ENCODE data around the gene CFAP97.
A peak's percentile ranks its signal among the peaks of the same experiment; 100 is the strongest.

Gene CFAP97

DNA sequence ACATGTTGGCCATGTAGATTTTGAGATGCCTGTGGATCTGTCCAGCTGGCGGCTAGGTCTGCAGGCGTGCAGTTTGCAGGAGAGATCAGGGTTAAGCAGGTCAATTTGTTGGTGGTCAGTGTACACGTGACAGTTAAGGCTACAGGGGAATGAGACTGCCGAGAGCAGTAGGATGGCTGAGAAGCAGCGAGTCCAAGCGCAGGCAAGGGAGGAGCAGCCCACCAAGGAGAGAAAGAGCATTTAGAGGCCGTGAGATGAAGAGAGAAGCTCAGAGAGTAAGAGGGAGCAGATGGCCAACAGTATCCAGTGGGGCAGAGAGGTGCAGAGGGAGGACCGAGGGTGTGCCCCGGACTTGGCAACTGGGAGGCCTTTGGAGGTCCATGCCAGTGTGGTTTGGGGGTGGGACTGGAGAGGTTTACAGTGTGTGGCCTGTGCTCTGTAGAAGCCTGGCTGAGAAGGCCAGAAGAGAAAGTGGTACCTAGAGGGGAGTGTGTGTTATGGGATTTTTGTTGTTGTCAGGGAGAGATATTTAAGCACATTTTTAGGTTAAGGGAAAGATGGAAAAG is 24.0 kb upstream of the CFAP97 start:
- H3K79me1 ChIP-seq (ENCODE audit: low read length): peaks cover 26% of the 10 kb centered on the region

DNA sequence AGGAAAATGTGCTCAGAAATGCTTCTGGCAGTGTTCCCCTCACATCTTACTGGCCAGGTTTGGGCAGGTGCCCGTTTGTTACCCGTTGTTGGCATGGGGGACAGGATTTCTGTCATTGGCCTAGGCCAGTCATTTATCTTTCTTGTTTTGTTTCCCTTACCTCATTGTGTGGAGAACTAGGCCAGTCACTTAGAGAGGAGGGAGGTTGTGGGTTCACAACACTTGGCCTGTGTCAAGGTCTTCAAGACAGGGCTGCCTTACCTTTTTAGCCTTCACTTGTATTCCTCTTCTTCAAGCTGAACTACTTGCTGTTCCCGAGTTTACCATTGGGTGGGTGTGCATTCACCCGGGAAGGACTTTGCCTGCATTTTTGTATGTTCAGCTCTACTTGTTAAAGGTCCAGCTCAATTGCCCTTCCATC is 23.3 kb upstream of the CFAP97 start:
- H3K27me3 ChIP-seq (ENCODE audit: insufficient read depth, low read length, poor library complexity): no peaks in the 10 kb centered on the region
- H3K56ac ChIP-seq (ENCODE audit: low read length): no peak overlapping the region
- H3K79me2 ChIP-seq (ENCODE audit: control insufficient read depth, insufficient read depth, low read length): peaks cover 30% of the 10 kb centered on the region
- H2BK5ac ChIP-seq (ENCODE audit: low read length): no peak overlapping the region
- WGBS (ENCODE audit: extremely low coverage, insufficient coverage, low lambda C conversion rate): no CpG with 5 or more reads among the region's 4 CpGs
- no peak overlapping the region for H4K8ac ChIP-seq (ENCODE audit: low read depth, low read length)
- no peak overlapping the region for H3K4me3 ChIP-seq (ENCODE audit: low read length)
- peaks cover 4% of the 10 kb centered on the region for H3K4me1 ChIP-seq (ENCODE audit: control insufficient read depth, low read depth, low read length)
- no peak overlapping the region for H3K23ac ChIP-seq (ENCODE audit: low read length)
- no peak overlapping the region for H4K5ac ChIP-seq (ENCODE audit: low read length)
- H2BK15ac ChIP-seq (replicated peaks; ENCODE audit: low read depth): no peak overlapping the region
- H3K4me2 ChIP-seq (ENCODE audit: low read length): no peak overlapping the region
- H3K27ac ChIP-seq (ENCODE audit: low read depth, low read length): no peak overlapping the region
- no peak overlapping the region for H3K18ac ChIP-seq (ENCODE audit: low read length)
- no peak overlapping the region for H2BK120ac ChIP-seq (ENCODE audit: low read depth, low read length)
- peak; percentile 49 for DNase-seq
- H3K36me3 ChIP-seq (ENCODE audit: control insufficient read depth, insufficient read depth, low read length): no peaks in the 10 kb centered on the region
- H2AK5ac ChIP-seq (ENCODE audit: low read length): no peak overlapping the region
- no peak overlapping the region for H3K4ac ChIP-seq (ENCODE audit: low read depth, low read length)
- peaks cover 30% of the 10 kb centered on the region for H3K79me1 ChIP-seq (ENCODE audit: low read length)
- no peak overlapping the region for H3K9ac ChIP-seq (ENCODE audit: low read length)

More for the DNA sequence above, 24.0 kb upstream of the CFAP97 start:
- Histone ChIP-seq H3K4me1 (ENCODE audit: control insufficient read depth, low read depth, low read length) (peaks cover 4% of the 10 kb centered on the region), H2BK120ac (ENCODE audit: low read depth, low read length) (no peak overlapping the region), H4K8ac (ENCODE audit: low read depth, low read length) (no peak overlapping the region), H3K23ac (ENCODE audit: low read length) (peak overlapping the region; percentile 97), H3K4ac (ENCODE audit: low read depth, low read length) (no peak overlapping the region), H3K4me3 (ENCODE audit: low read length) (no peak overlapping the region), H3K27ac (ENCODE audit: low read depth, low read length) (no peak overlapping the region), H3K9ac (ENCODE audit: low read length) (no peak overlapping the region), H3K4me2 (ENCODE audit: low read length) (no peak overlapping the region), H4K5ac (ENCODE audit: low read length) (no peak overlapping the region), H3K18ac (ENCODE audit: low read length) (no peak overlapping the region), H2AK5ac (ENCODE audit: low read length) (no peak overlapping the region), H3K36me3 (ENCODE audit: control insufficient read depth, insufficient read depth, low read length) (no peaks in the 10 kb centered on the region), H2BK5ac (ENCODE audit: low read length) (no peak overlapping the region), H3K56ac (ENCODE audit: low read length) (peak overlapping the region; percentile 60), H2BK15ac (replicated peaks; ENCODE audit: low read depth) (no peak overlapping the region), H3K27me3 (ENCODE audit: insufficient read depth, low read length, poor library complexity) (no peaks in the 10 kb centered on the region), H3K79me2 (ENCODE audit: control insufficient read depth, insufficient read depth, low read length) (peaks cover 28% of the 10 kb centered on the region)
- no peak for DNase-seq
- WGBS (ENCODE audit: extremely low coverage, insufficient coverage, low lambda C conversion rate): no CpG with 5 or more reads among the region's 9 CpGs

DNA sequence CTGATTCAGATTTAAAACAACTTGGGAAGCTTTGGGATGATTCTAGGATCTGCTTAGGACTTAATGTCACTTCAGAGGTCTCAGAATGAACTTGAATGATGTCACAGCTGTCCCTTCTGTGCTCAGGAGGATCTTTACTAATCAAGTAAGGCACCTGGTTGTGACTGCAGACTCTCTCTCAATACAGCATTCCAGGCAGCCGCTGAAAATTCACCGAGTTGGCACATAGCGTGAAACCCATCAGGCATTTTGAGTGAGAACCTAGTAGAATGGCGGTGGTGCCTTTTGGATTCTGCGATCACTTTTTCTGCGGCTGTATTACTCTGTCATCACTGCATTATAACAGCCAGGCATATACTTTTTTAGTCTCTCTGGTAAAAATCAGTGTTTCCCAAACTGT is 22.1 kb upstream of the CFAP97 start:
- Histone ChIP-seq H2AK5ac (ENCODE audit: low read length) (no peak overlapping the region), H3K9ac (ENCODE audit: low read length) (no peak overlapping the region), H3K18ac (ENCODE audit: low read length) (no peak overlapping the region), H2BK15ac (replicated peaks; ENCODE audit: low read depth) (no peak overlapping the region), H3K27ac (ENCODE audit: low read depth, low read length) (no peak overlapping the region), H2BK5ac (ENCODE audit: low read length) (no peak overlapping the region), H2BK120ac (ENCODE audit: low read depth, low read length) (no peak overlapping the region), H3K79me1 (ENCODE audit: low read length) (peaks cover 33% of the 10 kb centered on the region), H3K27me3 (ENCODE audit: insufficient read depth, low read length, poor library complexity) (no peaks in the 10 kb centered on the region), H3K56ac (ENCODE audit: low read length) (no peak overlapping the region), H3K4ac (ENCODE audit: low read depth, low read length) (no peak overlapping the region), H3K23ac (ENCODE audit: low read length) (no peak overlapping the region), H3K36me3 (ENCODE audit: control insufficient read depth, insufficient read depth, low read length) (no peaks in the 10 kb centered on the region), H4K8ac (ENCODE audit: low read depth, low read length) (no peak overlapping the region), H3K79me2 (ENCODE audit: control insufficient read depth, insufficient read depth, low read length) (peaks cover 31% of the 10 kb centered on the region), H3K4me1 (ENCODE audit: control insufficient read depth, low read depth, low read length) (peaks cover 4% of the 10 kb centered on the region), H4K5ac (ENCODE audit: low read length) (no peak overlapping the region), H3K4me2 (ENCODE audit: low read length) (no peak overlapping the region), H3K4me3 (ENCODE audit: low read length) (no peak overlapping the region)
- no CpG with 5 or more reads among the region's 6 CpGs for WGBS (ENCODE audit: extremely low coverage, insufficient coverage, low lambda C conversion rate)
- DNase-seq: no peak

DNA sequence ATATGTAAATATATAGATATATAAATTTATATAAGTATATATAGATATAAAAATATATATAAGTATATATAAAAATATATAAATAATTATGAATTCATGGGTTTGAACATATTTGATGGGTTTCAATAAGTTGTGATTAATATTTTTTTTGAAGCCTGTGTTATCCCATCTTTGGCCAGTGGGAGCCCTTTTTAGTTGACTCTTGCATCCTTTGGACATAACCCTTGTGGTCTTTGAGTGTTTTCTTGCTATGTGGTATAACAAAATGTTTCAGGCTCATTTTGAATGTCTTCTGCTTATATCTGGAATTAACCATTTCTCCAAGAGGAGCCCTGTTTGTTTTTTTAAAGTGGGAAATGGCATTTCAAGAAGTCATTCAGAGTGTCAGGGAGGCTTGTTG is 20.8 kb upstream of the CFAP97 start:
- H3K4me2 ChIP-seq (ENCODE audit: low read length): no peak overlapping the region
- H2BK120ac ChIP-seq (ENCODE audit: low read depth, low read length): no peak overlapping the region
- no peak overlapping the region for H3K27ac ChIP-seq (ENCODE audit: low read depth, low read length)
- H3K4ac ChIP-seq (ENCODE audit: low read depth, low read length): no peak overlapping the region
- peaks cover 4% of the 10 kb centered on the region for H3K4me1 ChIP-seq (ENCODE audit: control insufficient read depth, low read depth, low read length)
- H3K4me3 ChIP-seq (ENCODE audit: low read length): no peak overlapping the region
- no peak overlapping the region for H4K5ac ChIP-seq (ENCODE audit: low read length)
- H4K8ac ChIP-seq (ENCODE audit: low read depth, low read length): no peak overlapping the region
- H3K36me3 ChIP-seq (ENCODE audit: control insufficient read depth, insufficient read depth, low read length): no peaks in the 10 kb centered on the region
- no peaks in the 10 kb centered on the region for H3K27me3 ChIP-seq (ENCODE audit: insufficient read depth, low read length, poor library complexity)
- H2BK5ac ChIP-seq (ENCODE audit: low read length): no peak overlapping the region
- no peak for DNase-seq
- H3K79me1 ChIP-seq (ENCODE audit: low read length): peaks cover 33% of the 10 kb centered on the region
- no peak overlapping the region for H3K18ac ChIP-seq (ENCODE audit: low read length)
- H3K56ac ChIP-seq (ENCODE audit: low read length): no peak overlapping the region
- H2BK15ac ChIP-seq (replicated peaks; ENCODE audit: low read depth): no peak overlapping the region
- H3K23ac ChIP-seq (ENCODE audit: low read length): no peak overlapping the region
- H3K79me2 ChIP-seq (ENCODE audit: control insufficient read depth, insufficient read depth, low read length): peaks cover 31% of the 10 kb centered on the region
- no peak overlapping the region for H3K9ac ChIP-seq (ENCODE audit: low read length)
- H2AK5ac ChIP-seq (ENCODE audit: low read length): no peak overlapping the region

DNA sequence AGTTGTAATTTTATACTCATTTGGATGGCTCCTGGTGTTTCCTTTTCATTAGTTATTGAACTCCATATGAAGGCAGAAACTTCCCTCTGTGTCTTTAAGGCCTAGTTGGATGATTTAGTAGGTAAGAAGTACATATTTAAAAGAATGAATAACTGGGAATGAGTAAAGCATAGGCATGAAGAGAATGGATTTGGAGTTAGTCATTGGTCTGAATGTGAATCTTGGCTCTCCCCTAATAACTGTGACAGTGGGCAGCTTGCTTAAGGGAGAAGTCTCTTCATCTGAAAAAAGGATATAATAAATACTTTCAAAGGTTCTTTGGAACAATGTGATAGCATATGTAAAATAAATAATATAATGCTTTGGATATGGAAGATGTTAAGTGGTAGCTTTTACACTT is 18.8 kb upstream of the CFAP97 start:
- peaks cover 19% of the 10 kb centered on the region for H3K79me2 ChIP-seq (ENCODE audit: control insufficient read depth, insufficient read depth, low read length)
- no peak overlapping the region for H3K4me2 ChIP-seq (ENCODE audit: low read length)
- no peaks in the 10 kb centered on the region for H3K4me1 ChIP-seq (ENCODE audit: control insufficient read depth, low read depth, low read length)
- no peak overlapping the region for H3K4me3 ChIP-seq (ENCODE audit: low read length)
- H3K27ac ChIP-seq (ENCODE audit: low read depth, low read length): no peak overlapping the region
- no peak overlapping the region for H3K9ac ChIP-seq (ENCODE audit: low read length)
- no peak overlapping the region for H3K18ac ChIP-seq (ENCODE audit: low read length)
- no peak overlapping the region for H3K4ac ChIP-seq (ENCODE audit: low read depth, low read length)
- no peak overlapping the region for H2AK5ac ChIP-seq (ENCODE audit: low read length)
- no peak overlapping the region for H2BK15ac ChIP-seq (replicated peaks; ENCODE audit: low read depth)
- H3K36me3 ChIP-seq (ENCODE audit: control insufficient read depth, insufficient read depth, low read length): no peaks in the 10 kb centered on the region
- no peak overlapping the region for H2BK5ac ChIP-seq (ENCODE audit: low read length)
- H3K79me1 ChIP-seq (ENCODE audit: low read length): peaks cover 23% of the 10 kb centered on the region
- H4K8ac ChIP-seq (ENCODE audit: low read depth, low read length): no peak overlapping the region
- DNase-seq: no peak
- H3K23ac ChIP-seq (ENCODE audit: low read length): no peak overlapping the region
- no peak overlapping the region for H3K56ac ChIP-seq (ENCODE audit: low read length)
- H2BK120ac ChIP-seq (ENCODE audit: low read depth, low read length): no peak overlapping the region
- H3K27me3 ChIP-seq (ENCODE audit: insufficient read depth, low read length, poor library complexity): no peaks in the 10 kb centered on the region
- H4K5ac ChIP-seq (ENCODE audit: low read length): no peak overlapping the region

DNA sequence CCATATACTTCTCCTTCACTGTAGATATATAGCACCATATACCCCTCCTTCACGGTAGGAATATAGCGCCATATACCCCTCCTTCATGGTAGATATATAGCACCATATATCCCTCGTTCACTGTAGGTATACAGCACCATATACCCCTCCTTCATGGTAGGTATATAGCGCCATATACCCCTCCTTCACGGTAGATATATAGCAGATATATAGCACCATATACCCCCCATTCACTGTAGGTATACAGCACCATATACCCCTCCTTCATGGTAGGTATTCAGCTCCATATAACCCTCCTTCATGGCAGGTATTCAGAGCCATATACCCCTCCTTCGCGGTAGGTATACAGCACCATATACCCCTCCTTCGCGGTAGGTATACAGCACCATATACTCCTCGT is 18.1 kb upstream of the CFAP97 start:
- no peak for DNase-seq
- Histone ChIP-seq H3K27ac (ENCODE audit: low read depth, low read length) (no peak overlapping the region), H3K79me2 (ENCODE audit: control insufficient read depth, insufficient read depth, low read length) (peaks cover 12% of the 10 kb centered on the region), H3K23ac (ENCODE audit: low read length) (no peak overlapping the region), H3K4me1 (ENCODE audit: control insufficient read depth, low read depth, low read length) (no peaks in the 10 kb centered on the region), H4K8ac (ENCODE audit: low read depth, low read length) (no peak overlapping the region), H3K36me3 (ENCODE audit: control insufficient read depth, insufficient read depth, low read length) (no peaks in the 10 kb centered on the region), H3K4ac (ENCODE audit: low read depth, low read length) (no peak overlapping the region), H3K79me1 (ENCODE audit: low read length) (peaks cover 16% of the 10 kb centered on the region), H2BK15ac (replicated peaks; ENCODE audit: low read depth) (no peak overlapping the region), H3K4me2 (ENCODE audit: low read length) (no peak overlapping the region), H4K5ac (ENCODE audit: low read length) (no peak overlapping the region), H2BK5ac (ENCODE audit: low read length) (no peak overlapping the region), H3K56ac (ENCODE audit: low read length) (no peak overlapping the region), H2BK120ac (ENCODE audit: low read depth, low read length) (no peak overlapping the region), H3K27me3 (ENCODE audit: insufficient read depth, low read length, poor library complexity) (no peaks in the 10 kb centered on the region), H3K18ac (ENCODE audit: low read length) (no peak overlapping the region), H3K4me3 (ENCODE audit: low read length) (no peak overlapping the region), H2AK5ac (ENCODE audit: low read length) (no peak overlapping the region), H3K9ac (ENCODE audit: low read length) (no peak overlapping the region)
- WGBS (ENCODE audit: extremely low coverage, insufficient coverage, low lambda C conversion rate): no CpG with 5 or more reads among the region's 10 CpGs
